ENCODE measurements around the gene OR2L8. TPM values are rescaled to one million over a fixed set of nuclear protein-coding genes. Genes with fewer than 3 reads are reported as not detected.

OR2L8 gene
- total and polyA plus RNA-seq, 9 of the 15 experiments (the other 6 are each of a cell fraction or from before 2014, with no cell fraction given) = not detected

DNA sequence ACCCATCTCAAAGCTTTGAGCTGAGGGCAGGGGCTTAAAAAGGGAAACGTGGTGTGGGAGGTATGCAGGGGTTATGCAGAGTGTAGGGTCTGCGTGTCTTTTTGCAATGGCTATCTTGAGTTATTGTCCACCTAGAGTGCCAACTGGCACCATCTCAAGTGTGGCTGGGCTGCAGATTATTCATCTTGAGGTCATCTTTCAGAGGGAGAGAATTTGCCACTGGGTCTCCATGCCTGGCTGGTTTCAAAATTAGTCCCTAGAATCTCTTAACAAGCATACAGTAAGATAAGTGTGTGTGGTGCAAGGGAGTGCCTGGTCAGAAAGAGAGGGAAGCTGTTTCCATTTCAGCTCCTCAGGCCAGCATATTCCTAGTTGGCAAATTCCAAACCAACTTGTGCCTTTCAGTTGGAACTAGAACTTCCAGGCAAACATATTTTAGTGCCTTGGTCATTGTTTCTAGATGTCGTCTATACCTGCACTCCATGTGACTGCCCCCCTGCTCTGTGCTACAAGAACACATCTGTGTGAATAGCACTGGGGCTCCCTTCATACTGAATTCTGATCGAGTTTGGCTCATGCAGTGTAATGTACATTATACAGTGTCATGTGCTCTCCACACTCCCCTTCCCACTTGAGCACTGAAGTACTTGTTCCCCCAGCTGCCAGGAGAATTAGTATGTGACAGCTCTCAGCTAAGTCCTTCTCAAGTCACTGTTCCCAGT lies 33.6 kb upstream of the OR2L8 start:
- no peaks in the 10 kb centered on the region for H3K4me1 ChIP-seq (replicated peaks in 1 of 2; ENCODE audit: control insufficient read depth in 2 of 2, insufficient read depth in 2 of 2, low read length in 2 of 2)
- no TSS peak for BruUV-seq (replicated peaks)
- no peak overlapping the region for H3K4me2 ChIP-seq (ENCODE audit: insufficient read depth, low read length)
- FAIRE-seq (no peak), DNase-seq (ENCODE audit: extremely low read depth in 1 of 4, low spot score in 3 of 4) (no peak), ATAC-seq (peak; percentile 63)
- ChIA-PET CTCF (ENCODE audit: low intra/inter-chr PET ratio) (interaction anchor here (0.6 to 1.1 kb wide), 4 partner anchors 13 to 233 kb away, joined by 3 read pairs; no protein-coding TSS in a partner anchor), POLR2A (interaction anchor here (2.7 kb wide), 1 partner anchor 8 kb away, joined by 8 read pairs; no protein-coding TSS in a partner anchor)
- H3K27me3 ChIP-seq (ENCODE audit: control insufficient read depth in 2 of 2, insufficient read depth in 2 of 2, low read length in 2 of 2) = no peaks in the 10 kb centered on the region
- in situ Hi-C loops (cut with MboI) (no loop called here), intact Hi-C loops (cut with micrococcal nuclease) (no loop called here)
- H4K20me1 ChIP-seq (replicated peaks; ENCODE audit: control insufficient read depth, insufficient read depth, low read length) = no peaks in the 10 kb centered on the region
- H3K9me1 ChIP-seq (ENCODE audit: control insufficient read depth, insufficient read depth, low read length) = no peaks in the 10 kb centered on the region
- H3K36me3 ChIP-seq (ENCODE audit: control insufficient read depth, insufficient read depth, low read length) = no peaks in the 10 kb centered on the region
- TF ChIP-seq JUNB (CRISPR knock-in tag; conservative IDR thresholded peaks at IDR 0.05) (no peak), ZNF696 (CRISPR knock-in tag; conservative IDR thresholded peaks at IDR 0.05) (no peak), ZBED1 (IDR thresholded peaks at IDR 0.05) (no peak), MCM2 (IDR thresholded peaks at IDR 0.05; ENCODE audit: low read depth) (no peak), RUNX1 (IDR thresholded peaks at IDR 0.05; ENCODE audit: low read depth) (no peak)
- no peak overlapping the region for H2AFZ ChIP-seq (ENCODE audit: low read depth, low read length)
- no peak overlapping the region for H3K4me3 ChIP-seq
- H3K9ac ChIP-seq (ENCODE audit: insufficient read depth in 1 of 2, low read depth in 2 of 2, low read length in 2 of 2) = no peak overlapping the region
- no peaks in the 10 kb centered on the region; the same call in 1 of the 2 replicates for H3K9me3 ChIP-seq (replicated peaks; ENCODE audit: control insufficient read depth, insufficient read depth, low read depth, low read length)
- no peak overlapping the region for H3K27ac ChIP-seq (ENCODE audit: extremely low read depth, low read depth, low read length)
- no peaks in the 10 kb centered on the region for H3K79me2 ChIP-seq (ENCODE audit: control insufficient read depth, insufficient read depth, low read length)
- 0% methylated on average over 4 of the region's 4 CpGs for WGBS (ENCODE audit: insufficient coverage, low coverage, missing lambda C conversion rate)

DNA sequence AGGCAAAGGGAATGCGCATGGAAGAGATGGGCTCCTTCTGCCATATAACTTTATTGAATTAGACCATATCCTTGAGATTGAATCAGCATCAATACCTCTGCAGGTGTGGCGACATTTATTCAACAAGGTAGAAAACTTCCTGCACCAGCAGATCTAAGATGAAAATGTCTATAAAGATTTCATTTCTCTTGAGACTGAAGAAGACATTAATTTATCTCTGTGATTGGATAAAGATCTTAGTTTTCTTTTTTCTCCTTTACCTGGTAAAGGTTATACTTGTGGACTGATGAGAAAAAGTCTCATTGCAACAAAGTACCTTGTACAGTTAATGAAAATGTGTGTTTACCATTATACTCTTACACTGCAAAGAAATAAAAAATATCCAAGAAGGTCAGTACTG lies 28.7 kb upstream of the OR2L8 start, which contains the start of gene OR2T8:
Gene OR2T8, plus strand, starts transcription at position 301 of the 400 bp plus-strand sequence. CDS start 766 bp downstream, outside the sequence.
- WGBS (ENCODE audit: insufficient coverage, low coverage, missing lambda C conversion rate) = 10% methylated on average over 2 of the region's 2 CpGs
- H2AFZ ChIP-seq (ENCODE audit: low read depth, low read length) = no peak within 1 kb of the TSS
- H3K9me3 ChIP-seq (replicated peaks; ENCODE audit: control insufficient read depth, insufficient read depth, low read depth, low read length) = no peaks in the 10 kb centered on the region
- H3K9ac ChIP-seq (ENCODE audit: insufficient read depth in 1 of 2, low read depth in 2 of 2, low read length in 2 of 2) = no peak within 1 kb of the TSS
- H3K4me1 ChIP-seq (replicated peaks in 1 of 2; ENCODE audit: control insufficient read depth in 2 of 2, insufficient read depth in 2 of 2, low read length in 2 of 2) = no peaks in the 10 kb centered on the region
- DNase-seq (ENCODE audit: extremely low read depth in 1 of 4, low spot score in 3 of 4) (no peak), FAIRE-seq (no peak), ATAC-seq (no peak)
- no peak within 1 kb of the TSS for H3K4me2 ChIP-seq (ENCODE audit: insufficient read depth, low read length)
- CTCF ChIA-PET (ENCODE audit: low intra/inter-chr PET ratio) = no interaction called here
- intact Hi-C loops (cut with micrococcal nuclease) (no loop called here), in situ Hi-C loops (cut with MboI) (no loop called here)
- H4K20me1 ChIP-seq (replicated peaks; ENCODE audit: control insufficient read depth, insufficient read depth, low read length) = no peaks in the 10 kb centered on the region
- H3K36me3 ChIP-seq (ENCODE audit: control insufficient read depth, insufficient read depth, low read length) = no peaks in the 10 kb centered on the region
- no peaks in the 10 kb centered on the region for H3K79me2 ChIP-seq (ENCODE audit: control insufficient read depth, insufficient read depth, low read length)
- no peak within 1 kb of the TSS for H3K4me3 ChIP-seq
- POLR2A ChIA-PET = no interaction called here
- H3K27ac ChIP-seq (ENCODE audit: extremely low read depth, low read depth, low read length) = no peak within 1 kb of the TSS
- no peaks in the 10 kb centered on the region for H3K27me3 ChIP-seq (ENCODE audit: control insufficient read depth in 2 of 2, insufficient read depth in 2 of 2, low read length in 2 of 2)
- BruUV-seq (replicated peaks) = no TSS peak
- H3K9me1 ChIP-seq (ENCODE audit: control insufficient read depth, insufficient read depth, low read length) = no peaks in the 10 kb centered on the region
- TF ChIP-seq ZBTB8A (IDR thresholded peaks at IDR 0.05; ENCODE audit: partially characterized antibody) = no peak
- TF ChIP-seq LCOR (CRISPR knock-in tag; IDR thresholded peaks at IDR 0.05) = no peak
- no peak for TF ChIP-seq ZNF3 (CRISPR knock-in tag; IDR thresholded peaks at IDR 0.05)
- no peak for TF ChIP-seq XRCC5 (IDR thresholded peaks at IDR 0.05; ENCODE audit: low read depth, low read length)
- TF ChIP-seq ZNF436 (CRISPR knock-in tag; IDR thresholded peaks at IDR 0.05) = no peak
- TF ChIP-seq, protein P1, sequence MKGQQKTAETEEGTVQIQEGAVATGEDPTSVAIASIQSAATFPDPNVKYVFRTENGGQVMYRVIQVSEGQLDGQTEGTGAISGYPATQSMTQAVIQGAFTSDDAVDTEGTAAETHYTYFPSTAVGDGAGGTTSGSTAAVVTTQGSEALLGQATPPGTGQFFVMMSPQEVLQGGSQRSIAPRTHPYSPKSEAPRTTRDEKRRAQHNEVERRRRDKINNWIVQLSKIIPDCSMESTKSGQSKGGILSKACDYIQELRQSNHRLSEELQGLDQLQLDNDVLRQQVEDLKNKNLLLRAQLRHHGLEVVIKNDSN (CRISPR knock-in tag; IDR thresholded peaks at IDR 0.05) = no peak
- no peak for TF ChIP-seq SMARCB1 (IDR thresholded peaks at IDR 0.05; ENCODE audit: insufficient read length, low read depth)
- TF ChIP-seq, protein P2, sequence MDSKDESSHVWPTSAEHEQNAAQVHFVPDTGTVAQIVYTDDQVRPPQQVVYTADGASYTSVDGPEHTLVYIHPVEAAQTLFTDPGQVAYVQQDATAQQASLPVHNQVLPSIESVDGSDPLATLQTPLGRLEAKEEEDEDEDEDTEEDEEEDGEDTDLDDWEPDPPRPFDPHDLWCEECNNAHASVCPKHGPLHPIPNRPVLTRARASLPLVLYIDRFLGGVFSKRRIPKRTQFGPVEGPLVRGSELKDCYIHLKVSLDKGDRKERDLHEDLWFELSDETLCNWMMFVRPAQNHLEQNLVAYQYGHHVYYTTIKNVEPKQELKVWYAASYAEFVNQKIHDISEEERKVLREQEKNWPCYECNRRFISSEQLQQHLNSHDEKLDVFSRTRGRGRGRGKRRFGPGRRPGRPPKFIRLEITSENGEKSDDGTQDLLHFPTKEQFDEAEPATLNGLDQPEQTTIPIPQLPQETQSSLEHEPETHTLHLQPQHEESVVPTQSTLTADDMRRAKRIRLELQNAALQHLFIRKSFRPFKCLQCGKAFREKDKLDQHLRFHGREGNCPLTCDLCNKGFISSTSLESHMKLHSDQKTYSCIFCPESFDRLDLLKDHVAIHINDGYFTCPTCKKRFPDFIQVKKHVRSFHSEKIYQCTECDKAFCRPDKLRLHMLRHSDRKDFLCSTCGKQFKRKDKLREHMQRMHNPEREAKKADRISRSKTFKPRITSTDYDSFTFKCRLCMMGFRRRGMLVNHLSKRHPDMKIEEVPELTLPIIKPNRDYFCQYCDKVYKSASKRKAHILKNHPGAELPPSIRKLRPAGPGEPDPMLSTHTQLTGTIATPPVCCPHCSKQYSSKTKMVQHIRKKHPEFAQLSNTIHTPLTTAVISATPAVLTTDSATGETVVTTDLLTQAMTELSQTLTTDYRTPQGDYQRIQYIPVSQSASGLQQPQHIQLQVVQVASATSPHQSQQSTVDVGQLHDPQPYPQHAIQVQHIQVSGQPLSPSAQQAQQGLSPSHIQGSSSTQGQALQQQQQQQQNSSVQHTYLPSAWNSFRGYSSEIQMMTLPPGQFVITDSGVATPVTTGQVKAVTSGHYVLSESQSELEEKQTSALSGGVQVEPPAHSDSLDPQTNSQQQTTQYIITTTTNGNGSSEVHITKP (IDR thresholded peaks at IDR 0.05; ENCODE audit: partially characterized antibody) = no peak

All from K562 (cell line).